Measurements from ENCODE around the gene RHBG.
"Not testable (repeated sequence)": the region's sequence is repeated elsewhere in the genome, so short reads cannot be mapped to it uniquely, and the experiment has no call there.

Gene RHBG, protein sequence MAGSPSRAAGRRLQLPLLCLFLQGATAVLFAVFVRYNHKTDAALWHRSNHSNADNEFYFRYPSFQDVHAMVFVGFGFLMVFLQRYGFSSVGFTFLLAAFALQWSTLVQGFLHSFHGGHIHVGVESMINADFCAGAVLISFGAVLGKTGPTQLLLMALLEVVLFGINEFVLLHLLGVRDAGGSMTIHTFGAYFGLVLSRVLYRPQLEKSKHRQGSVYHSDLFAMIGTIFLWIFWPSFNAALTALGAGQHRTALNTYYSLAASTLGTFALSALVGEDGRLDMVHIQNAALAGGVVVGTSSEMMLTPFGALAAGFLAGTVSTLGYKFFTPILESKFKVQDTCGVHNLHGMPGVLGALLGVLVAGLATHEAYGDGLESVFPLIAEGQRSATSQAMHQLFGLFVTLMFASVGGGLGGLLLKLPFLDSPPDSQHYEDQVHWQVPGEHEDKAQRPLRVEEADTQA

GRCh38 chr1:156368889-156369684 lies at the start of gene RHBG:
RHBG (plus strand) TSS chr1:156369211; CDS start chr1:156369250, 39 bp downstream.
- peak; percentile 44 for DNase-seq

GRCh38 chr1:156319664-156320063 lies 49.3 kb upstream of the RHBG start:
- no peak for DNase-seq

- DNase-seq, result no peak
Observed at GRCh38 chr1:156320560-156320959, 48.5 kb upstream of the RHBG start.

DNA sequence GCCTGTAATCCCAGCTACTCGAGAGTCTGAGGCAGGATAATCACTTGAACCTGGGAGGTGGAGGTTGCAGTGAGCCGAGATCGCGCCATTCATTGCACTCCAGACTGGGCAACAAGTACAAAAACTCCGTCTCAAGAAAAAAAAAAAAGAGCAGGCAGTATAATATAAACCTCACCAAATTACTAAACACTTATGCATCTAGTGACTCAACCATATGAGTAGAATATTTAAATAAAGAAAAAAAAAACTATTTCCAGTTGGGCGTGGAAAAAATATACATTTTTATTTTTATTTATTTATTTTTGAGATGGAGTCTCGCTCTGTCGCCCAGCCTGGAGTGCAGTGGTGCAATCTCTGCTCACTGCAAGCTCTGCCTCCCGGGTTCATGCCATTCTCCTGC lies 45.8 kb upstream of the RHBG start:
- not testable (repeated sequence) for DNase-seq

GRCh38 chr1:156336242-156336641 lies 32.8 kb upstream of the RHBG start:
- DNase-seq, result no peak

GRCh38 chr1:156337052-156337887 lies 31.7 kb upstream of the RHBG start:
- DNase-seq, result no peak

GRCh38 chr1:156337888-156338179 lies 31.2 kb upstream of the RHBG start:
- DNase-seq, result no peak

- DNase-seq, result peak; percentile 99
Observed at GRCh38 chr1:156338180-156338976, 30.6 kb upstream of the RHBG start, which contains the start of the genes CCT3 and TSACC. CCT3 (minus strand) TSS chr1:156338292; CDS start chr1:156338184, 108 bp downstream. TSACC (plus strand) TSS chr1:156338526; CDS start chr1:156339758, 1,232 bp downstream.

- no peak for DNase-seq
Observed at GRCh38 chr1:156342166-156342955, 26.6 kb upstream of the RHBG start.

- DNase-seq, result no peak
Observed at GRCh38 chr1:156344409-156344808, 24.6 kb upstream of the RHBG start.

DNA sequence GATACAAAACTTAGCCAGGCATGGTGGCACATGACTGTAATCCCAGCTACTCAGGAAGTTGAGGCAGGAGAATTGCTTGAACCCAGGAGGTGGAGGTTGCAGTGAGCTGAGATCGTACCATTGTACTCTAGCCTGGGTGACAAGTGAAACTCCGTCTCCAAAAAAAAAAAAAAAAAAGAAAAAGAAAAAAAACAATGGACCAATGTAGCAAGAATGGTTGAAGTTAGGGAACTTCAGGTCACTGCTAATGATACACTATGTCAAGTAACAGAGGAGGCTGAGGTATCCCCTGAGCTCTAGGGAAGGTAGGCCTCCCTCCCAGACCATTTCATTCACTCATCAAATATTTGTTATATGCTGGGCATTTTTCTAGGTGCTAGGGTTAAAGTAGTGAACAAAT lies 23.0 kb upstream of the RHBG start:
- DNase-seq, result not testable (repeated sequence)

GRCh38 chr1:156346636-156347035 lies 22.4 kb upstream of the RHBG start:
- no peak for DNase-seq

- no peak for DNase-seq
Observed at GRCh38 chr1:156347331-156347730, 21.7 kb upstream of the RHBG start.

DNA sequence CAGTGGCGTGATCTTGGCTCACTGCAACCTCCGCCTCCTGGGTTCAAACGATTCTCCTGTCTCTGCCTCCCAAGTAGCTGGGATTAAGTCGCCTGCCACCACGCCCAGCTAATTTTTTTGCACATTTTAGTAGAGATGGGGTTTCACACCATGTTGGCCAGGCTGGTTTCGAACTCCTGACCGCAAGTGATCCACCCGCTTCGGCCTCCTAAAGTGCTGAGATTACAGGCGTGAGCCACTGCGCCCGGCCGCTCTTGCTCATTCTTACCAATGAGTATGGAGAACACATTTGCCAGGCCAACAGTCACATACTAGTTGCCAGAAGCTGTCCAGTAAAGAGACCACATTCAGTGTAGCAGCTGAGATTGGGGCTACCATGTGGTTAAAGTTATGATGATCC lies 16.5 kb upstream of the RHBG start:
- not testable (repeated sequence) for DNase-seq

DNA sequence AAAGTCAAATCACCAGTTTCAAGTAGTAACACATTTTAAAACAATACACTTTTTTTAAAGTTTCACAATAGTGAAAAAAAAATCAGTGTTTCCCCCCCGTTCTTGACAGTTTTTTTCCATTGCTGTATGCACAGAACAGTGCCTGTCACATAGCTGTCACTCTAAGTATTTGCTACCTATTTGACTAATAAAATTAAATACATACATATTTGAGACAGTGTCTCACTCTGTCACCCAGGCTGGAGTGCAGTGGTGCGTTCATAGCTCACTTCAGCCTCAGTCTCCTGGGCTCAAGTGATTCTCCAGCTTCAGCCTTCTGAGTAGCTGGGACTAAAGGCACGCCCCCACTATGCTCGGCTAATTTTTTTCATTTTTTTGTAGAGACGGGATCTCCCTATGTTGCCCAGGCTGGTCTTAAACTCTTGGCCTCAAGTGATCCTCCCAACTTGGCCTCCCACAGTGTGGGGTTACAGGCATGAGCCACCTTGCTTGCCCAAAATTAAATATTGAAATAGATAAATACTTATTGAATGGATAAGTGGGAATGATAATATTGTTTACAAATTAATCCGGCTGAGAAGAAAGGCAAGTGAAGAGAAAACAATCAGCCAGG lies 12.6 kb upstream of the RHBG start:
- DNase-seq, result no peak

DNA sequence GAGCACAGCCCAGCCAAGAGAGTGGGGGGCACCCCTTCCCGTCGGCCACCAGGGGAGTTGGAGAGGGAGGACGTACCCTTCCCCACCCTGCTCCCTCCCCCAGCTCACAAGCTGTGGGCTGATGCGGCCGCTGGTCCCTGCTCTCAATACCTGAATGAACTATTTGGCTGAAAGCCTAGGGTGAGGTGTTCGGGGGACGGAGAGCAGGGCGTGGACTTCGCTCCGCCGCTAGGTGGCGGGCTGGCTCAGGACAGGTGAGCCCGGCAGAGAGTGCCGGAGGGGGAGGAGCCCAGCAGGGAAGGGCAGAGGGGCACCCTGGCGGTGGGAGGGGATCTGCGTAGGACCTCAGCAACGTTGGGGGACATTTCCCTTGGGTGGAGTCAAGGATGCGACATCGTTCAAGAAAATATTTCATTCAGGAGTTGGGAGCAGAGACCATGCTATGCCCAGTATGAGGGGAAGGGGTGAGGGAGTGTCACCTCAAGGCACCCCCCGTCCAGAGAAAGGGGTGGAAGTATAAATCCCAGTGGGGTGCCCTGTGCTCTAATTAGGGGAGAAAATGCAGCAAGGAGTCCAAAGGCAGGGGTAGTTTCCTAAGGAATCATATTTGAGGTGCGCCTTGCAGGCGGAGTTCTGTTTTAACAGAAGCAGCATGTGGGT lies 12.0 kb upstream of the RHBG start:
- no peak for DNase-seq

GRCh38 chr1:156357977-156358376 lies 11.0 kb upstream of the RHBG start:
- DNase-seq, result no peak

DNA sequence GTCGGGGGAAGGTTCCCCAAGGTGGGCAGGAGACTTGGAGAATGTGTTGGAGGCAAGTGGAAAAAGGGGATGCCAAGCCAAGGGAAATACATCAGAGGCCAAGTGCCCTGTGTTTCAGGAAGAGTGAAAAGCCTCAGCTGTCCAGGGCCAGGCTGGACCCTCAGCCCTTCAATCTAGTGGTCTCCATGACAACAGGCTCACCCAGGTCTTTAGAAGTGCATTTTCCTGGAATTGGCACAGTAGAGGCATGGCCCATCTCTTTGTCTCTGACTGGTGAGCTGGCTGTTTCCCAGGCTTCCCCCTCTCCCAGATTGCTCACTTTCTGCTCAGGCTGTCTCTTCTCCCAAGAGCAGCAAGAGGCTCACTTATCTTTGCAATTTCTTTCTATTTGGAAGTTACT lies 10.4 kb upstream of the RHBG start:
- no peak for DNase-seq

- no peak for DNase-seq
Observed at GRCh38 chr1:156359249-156359648, 9.8 kb upstream of the RHBG start.

DNA sequence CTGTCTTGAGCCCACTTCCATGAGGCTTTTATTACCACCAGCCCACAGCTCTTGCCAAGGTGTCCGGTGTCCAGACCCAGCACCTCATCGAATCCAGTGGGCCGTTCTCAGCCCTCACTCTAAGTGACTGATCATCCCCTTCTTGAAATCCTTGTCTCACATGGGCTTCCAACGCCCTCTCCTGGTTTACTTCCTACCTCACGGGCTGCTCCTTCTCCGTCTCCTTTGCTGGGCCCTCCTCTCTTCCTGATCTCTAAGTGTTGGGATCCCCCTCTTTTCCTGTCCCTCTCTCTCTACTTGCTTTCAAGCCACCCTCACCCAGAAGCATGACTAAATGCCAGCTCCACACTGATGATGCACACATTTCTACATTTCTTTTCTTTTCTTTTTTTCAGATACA lies 9.0 kb upstream of the RHBG start:
- DNase-seq, result no peak
